ENCODE measurements around the gene SLC8B1.

The SLC8B1 gene

GRCh38 chr12:113271853-113272561 is 62.9 kb downstream of the SLC8B1 start:
- peak in 42 of 51 donors; percentile 12 to 76 (median 42) for DNase-seq

- DNase-seq: no peak
Observed at GRCh38 chr12:113271466-113271852, 63.5 kb downstream of the SLC8B1 start.

- DNase-seq: no peak
Observed at GRCh38 chr12:113270709-113271009, 64.2 kb downstream of the SLC8B1 start.

- no peak for DNase-seq
Observed at GRCh38 chr12:113269257-113269943, 65.5 kb downstream of the SLC8B1 start.

- no peak for DNase-seq
Observed at GRCh38 chr12:113268621-113269020, 66.3 kb downstream of the SLC8B1 start.

- no peak for DNase-seq
Observed at GRCh38 chr12:113268136-113268535, 66.8 kb downstream of the SLC8B1 start.

GRCh38 chr12:113267621-113268020 is 67.3 kb downstream of the SLC8B1 start:
- DNase-seq: no peak

GRCh38 chr12:113266106-113266895 is 68.6 kb downstream of the SLC8B1 start:
- DNase-seq: no peak

- no peak for DNase-seq
Observed at GRCh38 chr12:113263431-113263963, 71.4 kb downstream of the SLC8B1 start.

GRCh38 chr12:113262710-113263109 is 72.2 kb downstream of the SLC8B1 start:
- no peak for DNase-seq

- DNase-seq: no peak
Observed at GRCh38 chr12:113261847-113262470, 73.0 kb downstream of the SLC8B1 start.

- DNase-seq: no peak
Observed at GRCh38 chr12:113260636-113261300, 74.1 kb downstream of the SLC8B1 start.

GRCh38 chr12:113260127-113260526 is 74.8 kb downstream of the SLC8B1 start:
- DNase-seq: peak in 3 of 51 donors; percentile 14 to 53 (median 20)

- no peak for DNase-seq
Observed at GRCh38 chr12:113257564-113257963, 77.3 kb downstream of the SLC8B1 start.

GRCh38 chr12:113254298-113254697 is 80.6 kb downstream of the SLC8B1 start:
- no peak for DNase-seq

GRCh38 chr12:113253532-113254285 is 81.2 kb downstream of the SLC8B1 start:
- no peak for DNase-seq

- DNase-seq: no peak
Observed at GRCh38 chr12:113252494-113252893, 82.4 kb downstream of the SLC8B1 start.

- DNase-seq: no peak
Observed at GRCh38 chr12:113251404-113252070, 83.4 kb downstream of the SLC8B1 start.

- DNase-seq: no peak
Observed at GRCh38 chr12:113250045-113250444, 84.9 kb downstream of the SLC8B1 start.

GRCh38 chr12:113249546-113249945 is 85.4 kb downstream of the SLC8B1 start:
- no peak for DNase-seq
